Caco-2 (cell line): ENCODE results near the gene PABPC1L. TPM values are rescaled to one million over a fixed set of nuclear protein-coding genes. Genes with fewer than 3 reads are reported as not detected.
A peak's percentile ranks its signal among the peaks of the same experiment; 100 is the strongest.

ENCODE experiments used
- BruUV-seq: library from RNA; stranded (reverse); fragments of 400-500 nt; replicated peaks from 2 replicates; lab custom pipeline; 2021; lab: Mats Ljungman, UMichigan
- CTCF ChIA-PET: fragments of 300-600 bp; sonication (Branson Sonifier 250); formaldehyde crosslinking; loops from one replicate; lab custom pipeline; 2022; ENCODE audit warnings: antibody characterized with exemption; lab: Charles Lee
- POLR2A ChIA-PET: fragments of 300-600 bp; sonication (Branson Sonifier 250); formaldehyde crosslinking; loops from one replicate; lab custom pipeline; 2022; ENCODE audit warnings: antibody characterized with exemption; lab: Charles Lee
- DNase-seq, 2 experiments: peaks; one replicate each; pipeline versions ENCODE4 v3.0.0 to v3.0.0-alpha.2; 2020 to 2022
- H3K27me3 ChIP-seq: replicated peaks from 2 replicates; pipeline ENCODE4 v1.6.0; 2011; ENCODE audit warnings: low read length; ENCODE audit not compliant: control insufficient read depth, insufficient read depth
- H3K36me3 ChIP-seq: 2 replicates; pipeline ENCODE4 v1.5.1; 2011; ENCODE audit warnings: low read length; ENCODE audit not compliant: control insufficient read depth, insufficient read depth
- H3K4me1 ChIP-seq: fragments of 250-450 bp; sonication (Bioruptor Pico); 2 replicates; pipeline ENCODE4 v1.5.1; 2020; ENCODE audit warnings: mild to moderate bottlenecking
- H3K4me3 ChIP-seq: 2 replicates; pipeline ENCODE4 v1.5.1; 2011; ENCODE audit warnings: low read depth, mild to moderate bottlenecking, control low read depth, low read length
- H3K9me3 ChIP-seq: fragments of 250-450 bp; sonication (Bioruptor Pico); 2 replicates; pipeline ENCODE4 v1.5.1; 2020; ENCODE audit warnings: mild to moderate bottlenecking, moderate library complexity
- H3K27ac Mint-ChIP-seq: one replicate; pipeline ENCODE4 v1.8.0; 2022; ENCODE audit warnings: mixed read lengths; ENCODE audit not compliant: unreplicated experiment
- H3K27me3 Mint-ChIP-seq: one replicate; pipeline ENCODE4 v1.8.0; 2022; ENCODE audit warnings: mixed read lengths; ENCODE audit not compliant: insufficient read depth, unreplicated experiment
- H3K36me3 Mint-ChIP-seq: one replicate; pipeline ENCODE4 v1.8.0; 2022; ENCODE audit warnings: mild to moderate bottlenecking, mixed read lengths; ENCODE audit not compliant: insufficient read depth, unreplicated experiment
- H3K4me1 Mint-ChIP-seq: one replicate; pipeline ENCODE4 v1.8.0; 2022; ENCODE audit warnings: low read depth, mixed read lengths; ENCODE audit not compliant: unreplicated experiment
- H3K4me3 Mint-ChIP-seq: one replicate; pipeline ENCODE4 v1.8.0; 2022; ENCODE audit warnings: mild to moderate bottlenecking, moderate library complexity, mixed read lengths; ENCODE audit not compliant: unreplicated experiment
- H3K9me3 Mint-ChIP-seq: one replicate; pipeline ENCODE4 v1.8.0; 2022; ENCODE audit warnings: mixed read lengths; ENCODE audit not compliant: unreplicated experiment
- intact Hi-C: fragments of 100-400 bp; cut with micrococcal nuclease; formaldehyde crosslinking; loops from one replicate; pipeline ENCODE4 v1.10.0; 2022; ENCODE audit not compliant: unreplicated experiment
- total RNA-seq: library from RNA; stranded (reverse); gene quantifications from 2 replicates; pipeline ENCODE4 v1.2.3, GENCODE V29; 2022
- TF ChIP-seq, protein P1 (sequence below), 2 experiments: fragments of 200-600 bp in 1 of 2; IDR thresholded peaks; 1 replicate in 1 of 2; 2 replicates in 1 of 2; pipeline versions ENCODE4 v1.5.1 to v1.8.0; 2011 to 2022; ENCODE audit warnings: antibody characterized with exemption in 1 of 2, control low read depth in 1 of 2, inconsistent platforms in 1 of 2, low read depth in 1 of 2, low read length in 1 of 2, mild to moderate bottlenecking in 1 of 2, moderate library complexity in 1 of 2; ENCODE audit not compliant: insufficient read depth in 1 of 2, severe bottlenecking in 1 of 2, unreplicated experiment in 1 of 2

PABPC1L gene
- total RNA-seq, 1 experiment from 2014 or later, result 255 TPM

DNA sequence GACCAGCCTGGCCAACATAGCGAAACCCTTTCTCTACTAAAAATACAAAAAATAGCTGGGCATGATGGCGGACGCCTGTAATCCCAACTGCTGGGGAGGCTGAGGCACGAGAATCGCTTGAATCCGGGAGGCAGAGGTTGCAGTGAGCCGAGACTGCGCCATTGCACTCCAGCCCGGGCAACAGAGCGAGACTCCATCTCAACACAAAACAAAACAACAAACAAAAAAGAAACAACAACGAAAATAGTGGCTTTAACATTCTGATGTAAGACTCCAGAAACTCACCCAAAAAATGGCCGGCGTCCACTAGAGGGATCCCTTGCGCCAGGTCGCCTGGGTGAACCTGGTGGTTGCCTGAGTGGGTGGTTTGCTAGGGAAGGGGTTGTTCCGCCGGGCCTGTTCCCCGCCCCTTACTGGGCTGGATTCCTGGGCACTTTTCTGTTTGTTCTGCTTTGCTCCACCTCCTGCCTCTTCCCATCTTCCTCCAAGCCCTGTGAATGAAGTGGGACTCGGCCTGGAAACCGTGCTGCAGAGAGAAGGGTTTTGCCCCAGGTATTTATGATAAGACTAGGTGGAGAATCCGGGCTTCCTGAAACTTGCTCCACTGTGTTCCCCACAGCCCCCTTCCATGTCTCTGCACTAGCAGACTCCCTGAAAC is 1.5 kb downstream of the PABPC1L start:
- intact Hi-C loops, result loop anchor here (1.0 to 2.0 kb wide), 4 partner anchors 23 to 185 kb away; partner anchors contain the start of gene STK4
- peak overlapping the region; percentile 11 for H3K4me3 ChIP-seq
- TF ChIP-seq, protein P1, sequence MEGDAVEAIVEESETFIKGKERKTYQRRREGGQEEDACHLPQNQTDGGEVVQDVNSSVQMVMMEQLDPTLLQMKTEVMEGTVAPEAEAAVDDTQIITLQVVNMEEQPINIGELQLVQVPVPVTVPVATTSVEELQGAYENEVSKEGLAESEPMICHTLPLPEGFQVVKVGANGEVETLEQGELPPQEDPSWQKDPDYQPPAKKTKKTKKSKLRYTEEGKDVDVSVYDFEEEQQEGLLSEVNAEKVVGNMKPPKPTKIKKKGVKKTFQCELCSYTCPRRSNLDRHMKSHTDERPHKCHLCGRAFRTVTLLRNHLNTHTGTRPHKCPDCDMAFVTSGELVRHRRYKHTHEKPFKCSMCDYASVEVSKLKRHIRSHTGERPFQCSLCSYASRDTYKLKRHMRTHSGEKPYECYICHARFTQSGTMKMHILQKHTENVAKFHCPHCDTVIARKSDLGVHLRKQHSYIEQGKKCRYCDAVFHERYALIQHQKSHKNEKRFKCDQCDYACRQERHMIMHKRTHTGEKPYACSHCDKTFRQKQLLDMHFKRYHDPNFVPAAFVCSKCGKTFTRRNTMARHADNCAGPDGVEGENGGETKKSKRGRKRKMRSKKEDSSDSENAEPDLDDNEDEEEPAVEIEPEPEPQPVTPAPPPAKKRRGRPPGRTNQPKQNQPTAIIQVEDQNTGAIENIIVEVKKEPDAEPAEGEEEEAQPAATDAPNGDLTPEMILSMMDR (IDR thresholded peaks at IDR 0.05; ENCODE audit: insufficient read depth in 1 of 2, low read depth in 1 of 2, low read length in 1 of 2, severe bottlenecking in 1 of 2, unreplicated experiment in 1 of 2), result peak; percentile 85 to 98
- H3K4me3 Mint-ChIP-seq, result peak overlapping the region; percentile 85
- H3K27me3 Mint-ChIP-seq, result no peaks in the 10 kb centered on the region
- H3K4me1 ChIP-seq, result peaks cover 21% of the 10 kb centered on the region
- BruUV-seq, result no TSS peak
- POLR2A ChIA-PET, result interaction anchor here (0.6 to 2.3 kb wide), 2 partner anchors 26 to 535 kb away, joined by 3 to 28 read pairs; partner anchors contain the start of gene YWHAB
- peaks cover 97% of the 10 kb centered on the region for H3K36me3 Mint-ChIP-seq
- no peaks in the 10 kb centered on the region for H3K27me3 ChIP-seq
- CTCF ChIA-PET, result interaction anchor here (1.3 to 2.5 kb wide), 3 partner anchors 31 to 102 kb away, joined by 3 to 10 read pairs (median 3); no protein-coding TSS in a partner anchor
- H3K9me3 Mint-ChIP-seq, result no peaks in the 10 kb centered on the region
- peaks cover 6% of the 10 kb centered on the region for H3K36me3 ChIP-seq
- no peaks in the 10 kb centered on the region for H3K9me3 ChIP-seq
- DNase-seq, result peak; percentile 97 to 99
- peaks cover 19% of the 10 kb centered on the region for H3K4me1 Mint-ChIP-seq
- H3K27ac Mint-ChIP-seq, result peak overlapping the region; percentile 92

DNA sequence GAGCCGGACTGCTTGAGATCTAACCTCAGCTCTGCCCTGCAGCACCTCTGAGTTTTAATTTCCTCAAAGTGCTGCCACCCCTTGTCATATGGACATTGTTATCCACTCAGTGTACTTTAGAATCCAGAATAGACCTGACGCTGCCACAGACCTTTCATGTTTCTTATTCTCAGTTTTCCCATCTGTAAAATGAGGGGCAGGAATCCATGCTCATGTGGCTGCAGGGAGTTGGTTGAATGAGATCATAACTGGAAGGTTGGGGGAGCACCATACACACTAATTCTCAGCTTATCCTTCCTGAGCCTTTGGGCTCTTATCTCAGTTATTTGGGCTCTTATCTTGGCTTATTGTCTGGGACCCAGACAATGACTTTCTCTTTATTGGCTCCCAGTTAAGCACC is 2.3 kb downstream of the PABPC1L start:
- ChIA-PET POLR2A (no interaction called here), CTCF (interaction anchor here (2.5 kb wide), 1 partner anchor 30 kb away, joined by 10 read pairs; no protein-coding TSS in a partner anchor)
- H3K36me3 ChIP-seq, result peaks cover 6% of the 10 kb centered on the region
- H3K4me1 Mint-ChIP-seq, result peaks cover 19% of the 10 kb centered on the region
- intact Hi-C loops, result no loop called here
- BruUV-seq, result no TSS peak
- H3K27me3 ChIP-seq, result no peaks in the 10 kb centered on the region
- DNase-seq, result no peak
- no peaks in the 10 kb centered on the region for H3K9me3 ChIP-seq
- H3K27me3 Mint-ChIP-seq, result no peaks in the 10 kb centered on the region
- peaks cover 97% of the 10 kb centered on the region for H3K36me3 Mint-ChIP-seq
- peaks cover 21% of the 10 kb centered on the region for H3K4me1 ChIP-seq
- H3K4me3 Mint-ChIP-seq, result peak overlapping the region; percentile 85
- no peak overlapping the region for H3K4me3 ChIP-seq
- H3K9me3 Mint-ChIP-seq, result no peaks in the 10 kb centered on the region
- no peak overlapping the region for H3K27ac Mint-ChIP-seq
- TF ChIP-seq, protein P1 (IDR thresholded peaks at IDR 0.05; ENCODE audit: insufficient read depth in 1 of 2, low read depth in 1 of 2, low read length in 1 of 2, severe bottlenecking in 1 of 2, unreplicated experiment in 1 of 2), result no peak

- Mint-ChIP-seq H3K36me3 (peaks cover 97% of the 10 kb centered on the region), H3K27ac (no peak overlapping the region), H3K4me3 (no peak overlapping the region), H3K9me3 (no peaks in the 10 kb centered on the region), H3K27me3 (no peaks in the 10 kb centered on the region), H3K4me1 (peaks cover 19% of the 10 kb centered on the region)
- Histone ChIP-seq H3K4me3 (no peak overlapping the region), H3K36me3 (peaks cover 7% of the 10 kb centered on the region), H3K27me3 (no peaks in the 10 kb centered on the region), H3K9me3 (no peaks in the 10 kb centered on the region), H3K4me1 (peaks cover 16% of the 10 kb centered on the region)
- POLR2A ChIA-PET, result no interaction called here
- CTCF ChIA-PET, result interaction anchor here (0.7 kb wide), 1 partner anchor 378 kb away, joined by 7 read pairs; no protein-coding TSS in a partner anchor
- TF ChIP-seq, protein P1 (IDR thresholded peaks at IDR 0.05; ENCODE audit: insufficient read depth in 1 of 2, low read depth in 1 of 2, low read length in 1 of 2, severe bottlenecking in 1 of 2, unreplicated experiment in 1 of 2), result no peak
- peak in 1 of 2 experiments; percentile 21 for DNase-seq
- no TSS peak for BruUV-seq
- intact Hi-C loops, result no loop called here
These were observed 5.1 kb downstream of the PABPC1L start for GRCh38 chr20:44914924-44915323.
